H1 (cell line): ENCODE data around the gene CHST11.

Source experiments
- EZH2 ChIP-seq: fragments of 200-600 bp; sonication (generic); IDR thresholded peaks from 2 replicates; pipeline ENCODE4 v1.7.1; 2012; ENCODE audit warnings: low read depth, mild to moderate bottlenecking, moderate library complexity, low read length, inconsistent platforms; ENCODE audit not compliant: severe bottlenecking
- GABPA ChIP-seq: IDR thresholded peaks from 2 replicates; pipeline ENCODE4 v1.6.1; 2011; ENCODE audit warnings: mild to moderate bottlenecking, low read length, moderate library complexity, borderline replicate concordance; ENCODE audit not compliant: insufficient read depth
- HDAC2 ChIP-seq, 2 experiments: fragments of 300-600 bp in 1 of 2; sonication (generic) in 1 of 2; IDR thresholded peaks; 2 replicates each; pipeline ENCODE4 v1.6.1; 2011 to 2012; ENCODE audit warnings: low read depth in 2 of 2, low read length in 2 of 2, mild to moderate bottlenecking in 2 of 2, moderate library complexity in 2 of 2, borderline replicate concordance in 1 of 2, inconsistent platforms in 1 of 2
- JUND ChIP-seq: IDR thresholded peaks from 2 replicates; pipeline ENCODE4 v1.6.1; 2011; ENCODE audit warnings: mild to moderate bottlenecking, improper control_type of control experiment, low read length
- POLR2A ChIP-seq, 2 experiments: IDR thresholded peaks; 1 replicate in 1 of 2; 2 replicates in 1 of 2; pipeline ENCODE4 v1.6.1; 2011; ENCODE audit warnings: low read depth in 2 of 2, low read length in 2 of 2, mild to moderate bottlenecking in 2 of 2; ENCODE audit errors: control extremely low read depth in 1 of 2
- POLR2AphosphoS5 ChIP-seq: IDR thresholded peaks from 2 replicates; pipeline ENCODE4 v1.6.1; 2011; ENCODE audit warnings: low read depth, low read length
- RAD21 ChIP-seq, 2 experiments: IDR thresholded peaks in 1 of 2; conservative IDR thresholded peaks in 1 of 2; 2 replicates each; pipeline ENCODE4 v1.6.1; 2011; ENCODE audit warnings: low read depth in 2 of 2, low read length in 2 of 2, improper control_type of control experiment in 1 of 2, inconsistent platforms in 1 of 2, mild to moderate bottlenecking in 1 of 2, moderate library complexity in 1 of 2
- SAP30 ChIP-seq: fragments of 300-600 bp; sonication (generic); IDR thresholded peaks from 2 replicates; pipeline ENCODE4 v1.7.1; 2012; ENCODE audit warnings: low read length, moderate library complexity, mild to moderate bottlenecking, inconsistent platforms; ENCODE audit not compliant: insufficient read depth, insufficient replicate concordance
- SRF ChIP-seq: IDR thresholded peaks from 2 replicates; pipeline ENCODE4 v1.6.1; 2011; ENCODE audit warnings: mild to moderate bottlenecking, low read depth, low read length, moderate library complexity
- TEAD4 ChIP-seq: IDR thresholded peaks from 2 replicates; pipeline ENCODE4 v1.6.1; 2012; ENCODE audit warnings: low read depth, low read length, inconsistent platforms, mixed read lengths
- TF ChIP-seq, protein P1 (sequence below): IDR thresholded peaks from 2 replicates; pipeline ENCODE4 v1.6.1; 2012; ENCODE audit warnings: inconsistent platforms
- TF ChIP-seq, protein P2 (sequence below), 3 experiments: IDR thresholded peaks; 1 replicate in 2 of 3; 2 replicates in 1 of 3; pipeline versions ENCODE4 v1.5.1 to v1.6.1; 2011; ENCODE audit warnings: low read length in 3 of 3, mild to moderate bottlenecking in 3 of 3, inconsistent platforms in 2 of 3, low read depth in 1 of 3, moderate library complexity in 1 of 3; ENCODE audit not compliant: insufficient read depth in 1 of 3; ENCODE audit errors: control extremely low read depth in 1 of 3

DNA sequence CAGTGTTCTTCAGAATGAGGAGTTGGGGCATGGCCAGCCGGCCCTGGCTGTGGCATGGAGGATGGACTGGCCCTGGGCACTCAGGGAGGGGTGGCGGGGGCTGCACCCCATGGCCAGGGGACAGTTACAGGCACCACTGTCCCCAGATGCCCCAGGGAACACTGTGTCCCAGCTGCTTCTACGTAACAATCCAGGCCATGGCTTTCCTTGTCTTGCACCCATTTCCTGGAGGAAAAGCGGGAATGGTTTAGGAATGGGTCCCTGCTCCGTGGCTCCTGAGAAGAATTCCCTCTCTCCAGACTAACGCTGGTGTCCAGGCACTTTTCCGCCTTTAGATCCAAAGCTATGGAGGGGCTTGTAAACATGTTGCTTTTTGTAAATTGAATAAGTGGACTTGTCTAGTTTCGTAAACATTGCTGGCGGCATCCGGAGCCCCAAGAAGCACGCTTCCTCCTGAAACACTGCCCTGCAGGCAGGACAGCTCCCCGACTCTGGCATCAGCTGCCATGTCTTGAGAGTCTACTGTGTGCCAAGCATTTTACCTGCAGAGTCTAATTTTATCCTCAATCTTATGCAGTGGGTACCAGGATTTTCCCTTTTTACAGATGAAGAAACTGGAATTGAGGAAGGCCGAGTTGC, 263.1 kb downstream of the CHST11 start:
- TF ChIP-seq JUND, result no peak
- no peak for TF ChIP-seq POLR2A (IDR thresholded peaks at IDR 0.05; ENCODE audit: control extremely low read depth in 1 of 2, low read depth in 2 of 2, low read length in 2 of 2)
- no peak for TF ChIP-seq GABPA
- no peak for TF ChIP-seq POLR2AphosphoS5
- TF ChIP-seq, protein P1, sequence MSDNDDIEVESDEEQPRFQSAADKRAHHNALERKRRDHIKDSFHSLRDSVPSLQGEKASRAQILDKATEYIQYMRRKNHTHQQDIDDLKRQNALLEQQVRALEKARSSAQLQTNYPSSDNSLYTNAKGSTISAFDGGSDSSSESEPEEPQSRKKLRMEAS, result no peak
- TF ChIP-seq, protein P2, sequence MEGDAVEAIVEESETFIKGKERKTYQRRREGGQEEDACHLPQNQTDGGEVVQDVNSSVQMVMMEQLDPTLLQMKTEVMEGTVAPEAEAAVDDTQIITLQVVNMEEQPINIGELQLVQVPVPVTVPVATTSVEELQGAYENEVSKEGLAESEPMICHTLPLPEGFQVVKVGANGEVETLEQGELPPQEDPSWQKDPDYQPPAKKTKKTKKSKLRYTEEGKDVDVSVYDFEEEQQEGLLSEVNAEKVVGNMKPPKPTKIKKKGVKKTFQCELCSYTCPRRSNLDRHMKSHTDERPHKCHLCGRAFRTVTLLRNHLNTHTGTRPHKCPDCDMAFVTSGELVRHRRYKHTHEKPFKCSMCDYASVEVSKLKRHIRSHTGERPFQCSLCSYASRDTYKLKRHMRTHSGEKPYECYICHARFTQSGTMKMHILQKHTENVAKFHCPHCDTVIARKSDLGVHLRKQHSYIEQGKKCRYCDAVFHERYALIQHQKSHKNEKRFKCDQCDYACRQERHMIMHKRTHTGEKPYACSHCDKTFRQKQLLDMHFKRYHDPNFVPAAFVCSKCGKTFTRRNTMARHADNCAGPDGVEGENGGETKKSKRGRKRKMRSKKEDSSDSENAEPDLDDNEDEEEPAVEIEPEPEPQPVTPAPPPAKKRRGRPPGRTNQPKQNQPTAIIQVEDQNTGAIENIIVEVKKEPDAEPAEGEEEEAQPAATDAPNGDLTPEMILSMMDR (IDR thresholded peaks at IDR 0.05; ENCODE audit: control extremely low read depth in 1 of 3, insufficient read depth in 1 of 3, low read depth in 1 of 3, low read length in 3 of 3), result no peak
- TF ChIP-seq SRF, result no peak
- no peak for TF ChIP-seq RAD21 (IDR thresholded peaks at IDR 0.05 in 1 of 2, conservative IDR thresholded peaks at IDR 0.05 in 1 of 2; ENCODE audit: low read depth in 2 of 2, low read length in 2 of 2)
- no peak for TF ChIP-seq EZH2
- no peak for TF ChIP-seq HDAC2 (IDR thresholded peaks at IDR 0.05; ENCODE audit: borderline replicate concordance in 1 of 2, low read depth in 2 of 2, low read length in 2 of 2)
- TF ChIP-seq TEAD4, result no peak
- no peak for TF ChIP-seq SAP30
